ENCODE data around the gene MYO1G.
"Not testable (repeated sequence)": the region's sequence is repeated elsewhere in the genome, so short reads cannot be mapped to it uniquely, and the experiment has no call there.

The MYO1G gene

GRCh38 chr7:44978511-44979366 lies at the start of gene MYO1G:
Gene MYO1G (minus strand): TSS chr7:44979015. CDS start chr7:44978961, 54 bp downstream.
- FAIRE-seq = no peak

DNA sequence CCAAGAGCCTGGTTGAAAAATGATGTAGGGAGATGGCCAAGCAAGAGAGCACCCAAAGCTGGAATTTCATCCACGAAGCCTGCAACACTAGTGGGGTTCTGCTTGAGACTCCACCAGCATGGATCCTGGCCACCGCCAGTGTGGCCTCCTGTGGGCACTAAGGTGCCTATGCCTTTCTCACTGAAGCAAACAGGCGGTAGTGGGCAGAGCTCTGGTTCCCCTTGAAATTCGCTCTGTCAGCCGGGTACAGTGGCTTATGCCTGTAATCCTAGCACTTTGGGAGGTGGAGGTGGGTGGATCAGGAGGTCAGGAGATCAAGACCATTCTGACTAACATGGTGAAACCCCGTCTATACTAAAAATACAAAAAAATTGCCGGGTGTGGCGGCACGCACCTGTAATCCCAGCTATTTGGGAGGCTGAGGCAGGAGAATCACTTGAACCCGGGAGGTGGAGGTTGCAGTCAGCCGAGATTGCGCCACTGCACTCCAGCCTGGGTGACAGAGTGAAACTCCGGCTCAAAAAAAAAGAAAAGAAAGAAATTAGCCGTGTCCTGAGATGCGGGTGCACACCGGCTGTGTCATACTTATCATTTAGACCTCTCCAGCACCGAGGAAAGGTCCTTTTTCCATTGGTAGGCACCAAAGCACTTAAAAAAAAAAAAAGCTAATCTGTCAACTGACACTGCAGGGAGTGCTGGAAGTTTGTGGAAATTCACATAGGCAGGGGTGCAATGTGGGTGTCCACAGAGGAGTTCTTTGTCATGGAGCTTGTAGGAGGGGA lies 49.5 kb upstream of the MYO1G start:
- FAIRE-seq = no peak

- FAIRE-seq = no peak
Measured at GRCh38 chr7:45027774-45028114, 48.9 kb upstream of the MYO1G start.

- no peak for FAIRE-seq
Measured at GRCh38 chr7:45026984-45027773, 48.4 kb upstream of the MYO1G start.

- FAIRE-seq = no peak
Measured at GRCh38 chr7:45026013-45026412, 47.2 kb upstream of the MYO1G start.

GRCh38 chr7:45025473-45025872 lies 46.7 kb upstream of the MYO1G start:
- not testable (repeated sequence) for FAIRE-seq

DNA sequence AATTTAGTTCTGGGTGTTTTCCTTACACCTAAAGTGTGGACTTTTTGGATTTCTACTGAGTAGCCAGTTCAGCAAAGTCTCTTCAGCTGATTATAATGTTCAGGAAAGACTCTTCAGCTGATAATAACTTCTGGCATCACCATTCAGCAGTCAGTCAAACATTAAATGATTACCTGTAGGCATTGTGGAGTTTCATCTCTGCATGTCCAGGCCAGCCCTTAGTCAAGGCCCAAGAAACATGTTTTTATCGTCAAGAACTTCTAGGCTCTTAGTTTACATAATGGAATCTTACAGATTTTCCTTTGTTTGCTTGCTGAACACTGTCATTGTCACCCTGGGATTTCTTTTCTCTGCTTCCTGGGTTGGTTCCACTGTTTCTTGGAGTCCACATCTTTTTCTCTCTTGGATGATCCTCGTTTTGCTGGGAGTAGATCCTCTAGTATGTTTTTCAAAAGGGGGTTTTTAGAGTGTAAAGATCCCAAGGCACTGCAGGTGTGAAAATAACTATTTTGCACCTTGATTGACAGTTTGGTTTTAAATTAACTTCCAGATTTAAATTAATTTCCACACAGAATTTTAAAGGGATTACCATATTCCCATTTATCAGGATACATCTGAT lies 45.4 kb upstream of the MYO1G start:
- FAIRE-seq = no peak

- FAIRE-seq = no peak
Measured at GRCh38 chr7:45021604-45022296, 42.9 kb upstream of the MYO1G start.

DNA sequence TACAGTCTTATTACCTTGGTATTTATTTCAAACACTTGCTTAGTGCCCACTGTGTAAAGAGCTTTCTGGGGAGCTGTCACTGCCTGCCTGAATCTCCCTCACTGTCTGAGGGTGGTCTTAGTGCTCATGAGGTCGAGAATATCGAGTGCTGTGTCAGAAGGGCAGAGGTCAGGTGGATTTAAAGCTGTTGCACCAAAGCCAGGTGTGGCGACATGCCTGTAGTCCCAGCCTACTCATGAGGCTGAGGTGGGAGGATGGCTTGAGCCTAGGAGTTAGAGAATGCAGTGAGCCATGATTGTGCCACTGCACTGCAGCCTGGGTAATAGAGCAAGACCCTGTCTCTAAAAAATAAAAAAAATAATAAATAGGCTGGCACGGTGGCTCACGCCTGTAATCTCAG lies 42.1 kb upstream of the MYO1G start:
- no peak for FAIRE-seq

GRCh38 chr7:45017253-45017652 lies 38.4 kb upstream of the MYO1G start:
- FAIRE-seq = no peak

DNA sequence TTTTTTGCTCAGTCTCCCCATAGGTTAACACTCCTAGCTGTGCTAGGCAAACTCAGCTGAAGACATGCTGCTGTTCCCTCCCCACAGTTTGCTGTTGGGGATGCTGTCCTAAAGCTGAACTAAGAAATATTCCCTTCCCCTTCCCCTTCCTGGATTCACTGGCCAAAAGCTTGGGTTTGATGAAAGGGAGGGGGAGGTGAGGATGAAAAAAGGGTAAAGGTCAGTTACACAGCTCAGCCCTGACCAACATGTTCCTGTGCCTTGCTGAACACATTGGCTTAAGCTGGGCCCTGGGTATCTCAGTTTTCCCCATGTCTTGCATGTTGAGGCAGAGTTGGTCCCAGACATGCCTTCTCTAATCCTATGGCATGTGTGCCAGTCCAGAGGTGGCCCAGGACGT lies 36.5 kb upstream of the MYO1G start:
- no peak for FAIRE-seq

- FAIRE-seq = no peak
Measured at GRCh38 chr7:45013465-45013967, 34.7 kb upstream of the MYO1G start.

GRCh38 chr7:45007571-45008328 lies 28.9 kb upstream of the MYO1G start:
- FAIRE-seq = no peak

DNA sequence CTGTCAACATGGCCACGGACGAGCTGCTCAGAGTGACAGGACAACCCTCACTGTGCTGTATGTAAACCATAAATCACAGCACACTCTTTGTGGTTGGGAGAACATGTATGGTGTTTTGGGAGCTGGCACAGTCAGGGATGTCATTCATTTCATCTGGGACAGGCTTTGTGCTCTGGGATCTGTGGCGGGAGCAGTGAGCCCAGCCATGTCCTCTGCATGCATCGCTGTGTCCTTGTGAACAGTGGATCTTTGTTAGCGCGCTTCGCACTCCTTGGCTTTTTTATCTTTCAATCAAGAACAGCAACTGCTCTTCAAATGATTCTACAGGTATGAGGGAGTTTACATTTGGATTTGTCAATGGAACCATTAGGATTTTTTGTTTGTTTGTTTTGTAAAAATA lies 28.3 kb upstream of the MYO1G start:
- FAIRE-seq = no peak

GRCh38 chr7:45003789-45004188 lies 25.0 kb upstream of the MYO1G start:
- no peak for FAIRE-seq

- FAIRE-seq = no peak
Measured at GRCh38 chr7:45001826-45002225, 23.0 kb upstream of the MYO1G start.

GRCh38 chr7:45001138-45001694 lies 22.4 kb upstream of the MYO1G start:
- FAIRE-seq = no peak

GRCh38 chr7:45000093-45001032 lies 21.5 kb upstream of the MYO1G start, which contains the start of gene CCM2:
Gene CCM2 (plus strand): TSS chr7:45000201. CDS start chr7:45000334, 133 bp downstream.
- no peak for FAIRE-seq

DNA sequence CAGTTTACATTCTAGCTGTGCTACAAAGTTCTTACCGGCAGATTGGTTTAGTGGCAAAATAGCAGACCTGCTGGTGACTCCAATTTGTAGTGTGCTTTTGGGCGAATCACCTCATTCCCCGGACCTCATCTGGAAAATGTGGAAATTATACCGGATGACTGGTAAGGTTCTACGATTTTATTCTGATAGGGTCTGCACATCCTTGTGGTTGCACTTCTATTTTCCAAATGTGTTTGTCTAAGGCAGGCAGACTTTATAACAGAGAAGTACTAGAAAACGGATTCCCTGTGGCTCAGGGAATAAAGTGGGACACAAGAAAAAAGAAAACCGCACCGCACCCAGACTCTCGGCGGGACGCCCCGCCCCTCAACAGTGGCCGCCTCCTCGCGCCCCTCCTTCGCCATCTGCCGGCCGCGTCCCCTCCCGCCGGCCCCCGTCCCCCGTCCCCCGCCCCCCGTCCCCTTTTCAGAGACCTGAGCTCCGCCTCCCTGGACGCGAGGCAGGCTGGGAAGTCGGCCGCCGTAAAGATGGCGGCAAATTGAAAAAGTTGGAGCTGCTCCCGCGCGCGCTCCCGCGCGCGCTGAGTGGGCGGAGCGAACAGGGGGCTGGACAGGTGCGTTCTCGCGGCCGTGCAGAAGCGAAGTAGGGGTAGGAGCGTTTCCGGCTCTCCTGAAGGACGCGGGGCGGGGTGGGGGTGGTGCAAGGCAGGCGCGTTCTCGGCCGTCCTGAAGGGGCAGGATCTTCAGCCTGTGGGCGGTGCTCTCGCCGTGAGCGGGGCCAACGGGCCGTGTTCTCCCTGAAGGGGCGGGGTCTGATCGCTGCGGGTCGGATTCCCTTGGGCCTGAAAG lies 20.7 kb upstream of the MYO1G start:
- FAIRE-seq = peak; percentile 87

All from A204.1 (cell line).